Measurements from ENCODE around the gene CDKL5.

The CDKL5 gene

DNA sequence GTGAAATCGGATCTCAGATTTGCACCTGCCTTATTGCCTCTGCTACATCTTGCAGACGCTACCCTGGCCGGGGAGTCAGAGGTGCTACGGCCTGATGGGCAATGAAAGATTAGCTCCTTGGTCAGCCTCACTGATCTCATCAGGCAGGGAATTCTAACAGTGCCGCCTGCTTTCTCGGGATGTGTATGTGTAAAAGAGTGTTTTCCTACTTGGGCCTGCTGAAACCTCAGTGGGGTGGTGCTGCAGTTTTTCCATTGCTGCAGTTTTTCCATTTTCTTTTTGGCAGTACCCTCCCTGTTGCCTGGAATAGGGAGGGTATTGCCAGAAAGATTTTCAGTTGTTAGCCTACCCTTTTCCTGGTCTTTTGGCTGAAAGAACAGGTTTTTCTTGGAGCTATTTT lies 117.5 kb downstream of the CDKL5 start:
- Histone ChIP-seq H3K9ac (ENCODE audit: low read depth, low read length, poor library complexity, severe bottlenecking) (no peak overlapping the region), H3K79me2 (ENCODE audit: insufficient read depth, low read length) (no peaks in the 10 kb centered on the region), H3K4me2 (ENCODE audit: low read depth, low read length, poor library complexity, severe bottlenecking) (no peak overlapping the region), H4K20me1 (ENCODE audit: insufficient read depth, low read length, poor library complexity, severe bottlenecking) (no peaks in the 10 kb centered on the region), H2AFZ (ENCODE audit: low read length) (no peak overlapping the region), H3K9me2 (replicated peaks; ENCODE audit: low read depth, low read length) (no peaks in the 10 kb centered on the region), H3K4me1 (ENCODE audit: insufficient read depth, low read length, poor library complexity, severe bottlenecking) (no peaks in the 10 kb centered on the region), H3K9me3 (ENCODE audit: insufficient read depth, low read depth, low read length) (no peaks in the 10 kb centered on the region), H3F3A (ENCODE audit: low read depth) (no peaks in the 10 kb centered on the region), H3K36me3 (ENCODE audit: insufficient read depth, low read length) (no peaks in the 10 kb centered on the region), H3K4me3 (ENCODE audit: low read length, poor library complexity, severe bottlenecking) (no peak overlapping the region), H3K27me3 (ENCODE audit: insufficient read depth, low read length, poor library complexity, severe bottlenecking) (no peaks in the 10 kb centered on the region)
- no peak for TF ChIP-seq EZH2phosphoT487 (IDR thresholded peaks at IDR 0.05; ENCODE audit: borderline replicate concordance)
- no peak for TF ChIP-seq CTCF (conservative IDR thresholded peaks at IDR 0.05; ENCODE audit: low read length)

GRCh38 chrX:18543738-18544137 lies 118.3 kb downstream of the CDKL5 start:
- Histone ChIP-seq H4K20me1 (ENCODE audit: insufficient read depth, low read length, poor library complexity, severe bottlenecking) (no peaks in the 10 kb centered on the region), H3K4me1 (ENCODE audit: insufficient read depth, low read length, poor library complexity, severe bottlenecking) (no peaks in the 10 kb centered on the region), H3F3A (ENCODE audit: low read depth) (no peaks in the 10 kb centered on the region), H3K9me2 (replicated peaks; ENCODE audit: low read depth, low read length) (no peaks in the 10 kb centered on the region), H2AFZ (ENCODE audit: low read length) (no peak overlapping the region), H3K79me2 (ENCODE audit: insufficient read depth, low read length) (no peaks in the 10 kb centered on the region), H3K9ac (ENCODE audit: low read depth, low read length, poor library complexity, severe bottlenecking) (no peak overlapping the region), H3K36me3 (ENCODE audit: insufficient read depth, low read length) (no peaks in the 10 kb centered on the region), H3K27me3 (ENCODE audit: insufficient read depth, low read length, poor library complexity, severe bottlenecking) (no peaks in the 10 kb centered on the region), H3K4me2 (ENCODE audit: low read depth, low read length, poor library complexity, severe bottlenecking) (no peak overlapping the region), H3K4me3 (ENCODE audit: low read length, poor library complexity, severe bottlenecking) (no peak overlapping the region), H3K9me3 (ENCODE audit: insufficient read depth, low read depth, low read length) (no peaks in the 10 kb centered on the region)
- TF ChIP-seq CTCF (conservative IDR thresholded peaks at IDR 0.05; ENCODE audit: low read length): no peak
- TF ChIP-seq EZH2phosphoT487 (IDR thresholded peaks at IDR 0.05; ENCODE audit: borderline replicate concordance): no peak

GRCh38 chrX:18545771-18546170 lies 120.4 kb downstream of the CDKL5 start:
- no peaks in the 10 kb centered on the region for H3K9me2 ChIP-seq (replicated peaks; ENCODE audit: low read depth, low read length)
- H2AFZ ChIP-seq (ENCODE audit: low read length): no peak overlapping the region
- H3F3A ChIP-seq (ENCODE audit: low read depth): no peaks in the 10 kb centered on the region
- no peaks in the 10 kb centered on the region for H4K20me1 ChIP-seq (ENCODE audit: insufficient read depth, low read length, poor library complexity, severe bottlenecking)
- no peak overlapping the region for H3K9ac ChIP-seq (ENCODE audit: low read depth, low read length, poor library complexity, severe bottlenecking)
- no peak overlapping the region for H3K4me2 ChIP-seq (ENCODE audit: low read depth, low read length, poor library complexity, severe bottlenecking)
- H3K27me3 ChIP-seq (ENCODE audit: insufficient read depth, low read length, poor library complexity, severe bottlenecking): no peaks in the 10 kb centered on the region
- no peaks in the 10 kb centered on the region for H3K4me1 ChIP-seq (ENCODE audit: insufficient read depth, low read length, poor library complexity, severe bottlenecking)
- no peaks in the 10 kb centered on the region for H3K79me2 ChIP-seq (ENCODE audit: insufficient read depth, low read length)
- H3K4me3 ChIP-seq (ENCODE audit: low read length, poor library complexity, severe bottlenecking): no peak overlapping the region
- H3K9me3 ChIP-seq (ENCODE audit: insufficient read depth, low read depth, low read length): no peaks in the 10 kb centered on the region
- H3K36me3 ChIP-seq (ENCODE audit: insufficient read depth, low read length): no peaks in the 10 kb centered on the region
- TF ChIP-seq EZH2phosphoT487 (IDR thresholded peaks at IDR 0.05; ENCODE audit: borderline replicate concordance): no peak

GRCh38 chrX:18548996-18549395 lies 123.6 kb downstream of the CDKL5 start:
- H3K27me3 ChIP-seq (ENCODE audit: insufficient read depth, low read length, poor library complexity, severe bottlenecking): no peaks in the 10 kb centered on the region
- no peaks in the 10 kb centered on the region for H3K4me1 ChIP-seq (ENCODE audit: insufficient read depth, low read length, poor library complexity, severe bottlenecking)
- no peak overlapping the region for H3K4me3 ChIP-seq (ENCODE audit: low read length, poor library complexity, severe bottlenecking)
- no peaks in the 10 kb centered on the region for H3F3A ChIP-seq (ENCODE audit: low read depth)
- no peak overlapping the region for H3K4me2 ChIP-seq (ENCODE audit: low read depth, low read length, poor library complexity, severe bottlenecking)
- no peaks in the 10 kb centered on the region for H3K9me2 ChIP-seq (replicated peaks; ENCODE audit: low read depth, low read length)
- TF ChIP-seq EZH2phosphoT487 (IDR thresholded peaks at IDR 0.05; ENCODE audit: borderline replicate concordance) (no peak), CTCF (conservative IDR thresholded peaks at IDR 0.05; ENCODE audit: low read length) (no peak)
- no peak overlapping the region for H3K9ac ChIP-seq (ENCODE audit: low read depth, low read length, poor library complexity, severe bottlenecking)
- no peaks in the 10 kb centered on the region for H3K36me3 ChIP-seq (ENCODE audit: insufficient read depth, low read length)
- no peaks in the 10 kb centered on the region for H4K20me1 ChIP-seq (ENCODE audit: insufficient read depth, low read length, poor library complexity, severe bottlenecking)
- H3K9me3 ChIP-seq (ENCODE audit: insufficient read depth, low read depth, low read length): no peaks in the 10 kb centered on the region
- H2AFZ ChIP-seq (ENCODE audit: low read length): no peak overlapping the region
- H3K79me2 ChIP-seq (ENCODE audit: insufficient read depth, low read length): no peaks in the 10 kb centered on the region
